ENCODE measurements around the gene SYNE3.

Gene SYNE3

GRCh38 chr14:95474486-95474885 is 42.0 kb downstream of the SYNE3 start:
- DNase-seq (ENCODE audit: low spot score) = no peak

DNA sequence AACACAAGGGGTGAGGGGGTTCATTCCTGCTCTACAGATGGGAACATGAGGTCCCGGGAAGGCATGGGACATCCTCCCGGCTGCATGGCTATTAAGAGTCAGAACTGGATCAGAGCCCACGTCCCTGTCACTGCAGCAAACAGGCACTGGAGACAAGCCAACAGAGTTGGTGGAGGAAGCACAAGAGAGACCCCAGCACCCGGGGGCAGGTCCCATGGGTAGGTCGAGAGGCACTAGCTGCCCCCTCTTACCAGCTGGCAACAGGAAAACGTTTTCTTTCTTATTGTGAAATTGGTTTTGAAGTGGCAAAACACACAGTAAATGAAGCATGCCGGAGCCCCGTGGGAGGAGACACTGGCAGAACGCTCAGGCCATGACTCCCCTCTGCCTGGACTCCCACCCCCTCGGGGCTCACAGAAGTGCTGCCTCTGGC is 43.6 kb downstream of the SYNE3 start:
- DNase-seq (ENCODE audit: low spot score) = no peak

GRCh38 chr14:95471476-95471875 is 45.0 kb downstream of the SYNE3 start:
- no peak for DNase-seq (ENCODE audit: low spot score)

DNA sequence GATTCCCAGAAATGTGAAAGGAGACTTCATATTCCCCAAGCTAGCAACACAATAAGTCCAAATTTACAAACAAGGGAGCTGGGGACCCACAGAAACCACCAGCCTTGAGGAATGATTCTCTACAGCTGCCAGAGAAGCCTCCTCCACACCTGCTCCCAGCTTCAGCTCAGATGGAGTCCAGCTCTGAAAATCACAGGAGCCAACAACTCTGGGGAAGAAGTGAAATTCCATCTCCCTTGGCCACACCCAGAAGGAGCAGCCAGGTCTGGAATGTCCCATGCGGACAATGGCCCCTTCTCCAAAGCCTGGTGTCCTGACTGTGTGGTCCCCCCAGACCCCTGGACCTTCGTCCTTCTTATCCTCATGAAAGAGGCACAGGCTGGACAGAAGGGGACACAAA is 45.4 kb downstream of the SYNE3 start:
- DNase-seq (ENCODE audit: low spot score) = no peak

- no peak for DNase-seq (ENCODE audit: low spot score)
These were observed 47.3 kb downstream of the SYNE3 start for GRCh38 chr14:95469134-95469481.

GRCh38 chr14:95468448-95469133 is 47.9 kb downstream of the SYNE3 start:
- no peak for DNase-seq (ENCODE audit: low spot score)

DNA sequence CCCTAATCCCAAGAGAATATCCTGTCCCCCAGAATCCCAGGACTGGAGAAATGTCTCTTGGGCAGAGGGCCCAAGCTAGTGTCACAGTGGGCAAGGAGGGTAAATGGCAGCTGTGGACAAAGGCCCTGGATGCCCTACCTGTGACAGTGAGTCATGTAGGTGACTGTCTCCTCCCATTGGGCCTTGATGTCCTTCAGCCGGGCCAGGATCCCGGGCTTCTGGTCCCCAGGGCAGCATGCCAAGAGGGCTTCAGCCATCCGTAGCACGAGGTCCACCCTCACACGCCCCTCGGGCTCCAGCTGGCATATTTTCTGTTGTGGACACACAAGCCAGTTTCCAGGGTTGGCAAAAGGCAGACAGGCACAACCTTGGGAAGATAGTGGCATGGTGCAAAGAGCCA is 48.8 kb downstream of the SYNE3 start:
- DNase-seq (ENCODE audit: low spot score) = no peak

GRCh38 chr14:95467232-95467631 is 49.2 kb downstream of the SYNE3 start:
- no peak for DNase-seq (ENCODE audit: low spot score)
